ENCODE results near the gene PPM1E. TPM values are rescaled to one million over a fixed set of nuclear protein-coding genes. Genes with fewer than 3 reads are reported as not detected.

PPM1E gene
- polyA plus RNA-seq, 3 donors: not detected

DNA sequence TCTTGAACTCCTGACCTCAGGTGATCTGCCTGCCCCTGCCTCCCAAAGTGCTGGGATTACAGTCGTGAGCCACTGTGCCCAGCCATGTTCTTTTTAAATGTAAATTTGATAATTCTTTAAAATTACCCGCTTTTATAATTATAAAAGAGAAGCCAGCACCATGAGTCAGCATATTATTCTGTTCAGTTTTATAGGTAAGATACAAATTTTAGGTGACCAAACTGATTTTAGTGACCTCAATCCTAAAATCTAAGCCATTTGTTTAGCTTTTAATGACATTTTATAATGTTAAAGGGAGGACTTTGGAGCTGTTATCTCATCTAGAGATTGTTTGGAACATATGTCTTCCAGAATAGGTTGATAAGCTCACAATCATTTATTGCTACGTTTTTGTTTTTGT lies 20.8 kb upstream of the PPM1E start:
- H2AFZ ChIP-seq (ENCODE audit: insufficient read depth, low read depth, low read length, poor library complexity, severe bottlenecking): no peak overlapping the region
- H3K27ac Mint-ChIP-seq: peak overlapping the region in 2 of 7 donors; percentile 25 to 63
- no peaks in the 10 kb centered on the region for H3K9me3 ChIP-seq (replicated peaks in 1 of 2; ENCODE audit: control insufficient read depth in 1 of 2, insufficient read depth in 1 of 2, low read length in 2 of 2)
- DNase-seq: no peak
- no peak overlapping the region for H3K9ac ChIP-seq (ENCODE audit: insufficient read depth, low read length, poor library complexity, severe bottlenecking)
- no CpG with 5 or more reads among the region's 3 CpGs for WGBS (ENCODE audit: insufficient coverage)
- no peak overlapping the region for H3K4me3 ChIP-seq (replicated peaks in 1 of 3; ENCODE audit: low read depth in 2 of 3, low read length in 3 of 3)
- no peaks in the 10 kb centered on the region for H3K79me2 ChIP-seq (ENCODE audit: insufficient read depth, low read length)
- H3K4me2 ChIP-seq (replicated peaks; ENCODE audit: extremely low read depth, low read length, poor library complexity, severe bottlenecking): no peak overlapping the region
- H3K36me3 Mint-ChIP-seq: peaks cover 8 to 9% of the 10 kb centered on the region in 2 donors
- H3K27me3 Mint-ChIP-seq (ENCODE audit: low read depth in 3 of 3): peaks cover 0 to 4% (median 0%) of the 10 kb centered on the region in 3 donors
- H4K20me1 ChIP-seq (ENCODE audit: insufficient read depth, low read length): no peaks in the 10 kb centered on the region
- TF ChIP-seq, protein P1, sequence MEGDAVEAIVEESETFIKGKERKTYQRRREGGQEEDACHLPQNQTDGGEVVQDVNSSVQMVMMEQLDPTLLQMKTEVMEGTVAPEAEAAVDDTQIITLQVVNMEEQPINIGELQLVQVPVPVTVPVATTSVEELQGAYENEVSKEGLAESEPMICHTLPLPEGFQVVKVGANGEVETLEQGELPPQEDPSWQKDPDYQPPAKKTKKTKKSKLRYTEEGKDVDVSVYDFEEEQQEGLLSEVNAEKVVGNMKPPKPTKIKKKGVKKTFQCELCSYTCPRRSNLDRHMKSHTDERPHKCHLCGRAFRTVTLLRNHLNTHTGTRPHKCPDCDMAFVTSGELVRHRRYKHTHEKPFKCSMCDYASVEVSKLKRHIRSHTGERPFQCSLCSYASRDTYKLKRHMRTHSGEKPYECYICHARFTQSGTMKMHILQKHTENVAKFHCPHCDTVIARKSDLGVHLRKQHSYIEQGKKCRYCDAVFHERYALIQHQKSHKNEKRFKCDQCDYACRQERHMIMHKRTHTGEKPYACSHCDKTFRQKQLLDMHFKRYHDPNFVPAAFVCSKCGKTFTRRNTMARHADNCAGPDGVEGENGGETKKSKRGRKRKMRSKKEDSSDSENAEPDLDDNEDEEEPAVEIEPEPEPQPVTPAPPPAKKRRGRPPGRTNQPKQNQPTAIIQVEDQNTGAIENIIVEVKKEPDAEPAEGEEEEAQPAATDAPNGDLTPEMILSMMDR (IDR thresholded peaks at IDR 0.05): no peak
- no peaks in the 10 kb centered on the region for H3K4me1 Mint-ChIP-seq
- H3K27me3 ChIP-seq (ENCODE audit: control insufficient read depth in 2 of 2, insufficient read depth in 2 of 2, low read length in 2 of 2): no peaks in the 10 kb centered on the region
- intact Hi-C loops (cut with micrococcal nuclease): no loop called here
- H3K36me3 ChIP-seq (replicated peaks in 1 of 2; ENCODE audit: control insufficient read depth in 1 of 2, insufficient read depth in 2 of 2, low read length in 2 of 2): peaks cover 0 to 7% of the 10 kb centered on the region in 2 donors
- no peak overlapping the region for H3K4me3 Mint-ChIP-seq
- H3K9me3 Mint-ChIP-seq: no peaks in the 10 kb centered on the region
- no peaks in the 10 kb centered on the region for H3K4me1 ChIP-seq (ENCODE audit: control insufficient read depth in 1 of 2, insufficient read depth in 2 of 2, low read length in 2 of 2)
- H3K27ac ChIP-seq (ENCODE audit: low read depth in 1 of 2, low read length in 2 of 2): no peak overlapping the region

DNA sequence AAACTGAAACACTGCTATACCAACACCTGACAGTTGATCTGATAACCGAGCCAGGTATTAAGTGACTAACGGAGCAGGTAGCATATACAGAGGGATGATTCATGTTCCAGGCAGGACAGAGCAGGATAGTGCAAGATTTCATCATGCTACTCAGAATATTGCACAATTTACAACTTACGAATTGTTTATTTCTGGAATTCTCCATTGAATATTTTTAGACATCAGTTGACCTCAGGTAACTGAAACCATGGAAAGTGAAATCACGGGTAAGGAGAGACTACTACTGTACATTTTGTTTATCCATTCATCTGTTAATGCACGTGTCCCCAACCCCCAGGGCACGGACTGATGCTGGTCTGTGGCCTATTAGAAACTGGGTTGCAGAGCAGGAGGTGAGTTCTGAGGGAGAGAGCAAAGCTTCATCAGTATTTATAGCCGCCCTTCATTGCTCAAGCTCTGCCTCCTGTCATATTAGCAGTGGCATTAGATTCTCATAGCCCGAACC lies 14.5 kb upstream of the PPM1E start:
- Mint-ChIP-seq H3K27me3 (ENCODE audit: low read depth in 3 of 3) (peaks cover 0 to 4% (median under 1%) of the 10 kb centered on the region in 3 donors), H3K9me3 (no peaks in the 10 kb centered on the region), H3K27ac (no peak overlapping the region), H3K4me3 (no peak overlapping the region), H3K4me1 (no peaks in the 10 kb centered on the region), H3K36me3 (no peaks in the 10 kb centered on the region)
- TF ChIP-seq, protein P1 (IDR thresholded peaks at IDR 0.05): no peak
- H3K27ac ChIP-seq (ENCODE audit: low read depth in 1 of 2, low read length in 2 of 2): no peak overlapping the region
- H4K20me1 ChIP-seq (ENCODE audit: insufficient read depth, low read length): no peaks in the 10 kb centered on the region
- DNase-seq: no peak
- no peaks in the 10 kb centered on the region for H3K36me3 ChIP-seq (replicated peaks in 1 of 2; ENCODE audit: control insufficient read depth in 1 of 2, insufficient read depth in 2 of 2, low read length in 2 of 2)
- H3K9ac ChIP-seq (ENCODE audit: insufficient read depth, low read length, poor library complexity, severe bottlenecking): no peak overlapping the region
- H3K4me3 ChIP-seq (replicated peaks in 1 of 3; ENCODE audit: low read depth in 2 of 3, low read length in 3 of 3): no peak overlapping the region
- intact Hi-C loops (cut with micrococcal nuclease): no loop called here
- H3K4me1 ChIP-seq (ENCODE audit: control insufficient read depth in 1 of 2, insufficient read depth in 2 of 2, low read length in 2 of 2): no peaks in the 10 kb centered on the region
- no peaks in the 10 kb centered on the region for H3K27me3 ChIP-seq (ENCODE audit: control insufficient read depth in 2 of 2, insufficient read depth in 2 of 2, low read length in 2 of 2)
- WGBS (ENCODE audit: insufficient coverage): 100% methylated on average over 3 of the region's 8 CpGs
- H3K79me2 ChIP-seq (ENCODE audit: insufficient read depth, low read length): no peaks in the 10 kb centered on the region
- H3K4me2 ChIP-seq (replicated peaks; ENCODE audit: extremely low read depth, low read length, poor library complexity, severe bottlenecking): no peak overlapping the region
- no peaks in the 10 kb centered on the region for H3K9me3 ChIP-seq (replicated peaks in 1 of 2; ENCODE audit: control insufficient read depth in 1 of 2, insufficient read depth in 1 of 2, low read length in 2 of 2)
- no peak overlapping the region for H2AFZ ChIP-seq (ENCODE audit: insufficient read depth, low read depth, low read length, poor library complexity, severe bottlenecking)

Data from CD14-positive monocyte (primary cell).